NCI-H2227 treated with DMSO at 0.1 percent for 48 hours (cell line): ENCODE data around the gene ZNFX1.

ENCODE experiments used
- DNase-seq: peaks from one replicate; lab custom pipeline; 2025; lab: John Stamatoyannopoulos, UW

ZNFX1 gene

GRCh38 chr20:49278818-49279676 is 1.2 kb upstream of the ZNFX1 start:
- DNase-seq, result no peak

GRCh38 chr20:49277786-49278035 is 146 bp downstream of the ZNFX1 start:
- DNase-seq, result no peak

GRCh38 chr20:49276961-49277785 is 684 bp downstream of the ZNFX1 start:
- DNase-seq, result no peak

GRCh38 chr20:49276161-49276960 is 1.5 kb downstream of the ZNFX1 start:
- peak; percentile 36 for DNase-seq

- DNase-seq, result no peak
Measured at GRCh38 chr20:49275636-49276035, 2.2 kb downstream of the ZNFX1 start.

GRCh38 chr20:49275216-49275615 is 2.6 kb downstream of the ZNFX1 start:
- DNase-seq, result no peak

GRCh38 chr20:49273696-49274277 is 4.1 kb downstream of the ZNFX1 start:
- DNase-seq, result no peak

- DNase-seq, result no peak
Measured at GRCh38 chr20:49272654-49273053, 5.2 kb downstream of the ZNFX1 start.

GRCh38 chr20:49270736-49271135 is 7.1 kb downstream of the ZNFX1 start:
- no peak for DNase-seq

GRCh38 chr20:49270177-49270576 is 7.7 kb downstream of the ZNFX1 start:
- DNase-seq, result no peak

- no peak for DNase-seq
Measured at GRCh38 chr20:49268600-49269365, 9.1 kb downstream of the ZNFX1 start.

- no peak for DNase-seq
Measured at GRCh38 chr20:49267327-49267726, 10.5 kb downstream of the ZNFX1 start.

GRCh38 chr20:49262444-49262843 is 15.4 kb downstream of the ZNFX1 start:
- no peak for DNase-seq

- no peak for DNase-seq
Measured at GRCh38 chr20:49261173-49261572, 16.7 kb downstream of the ZNFX1 start.

- DNase-seq, result no peak
Measured at GRCh38 chr20:49260218-49260617, 17.6 kb downstream of the ZNFX1 start.

- DNase-seq, result no peak
Measured at GRCh38 chr20:49259799-49260198, 18.1 kb downstream of the ZNFX1 start.

- no peak for DNase-seq
Measured at GRCh38 chr20:49259284-49259683, 18.6 kb downstream of the ZNFX1 start.

- no peak for DNase-seq
Measured at GRCh38 chr20:49256261-49256660, 21.6 kb downstream of the ZNFX1 start.

GRCh38 chr20:49252556-49253350 is 25.1 kb downstream of the ZNFX1 start:
- no peak for DNase-seq

GRCh38 chr20:49248879-49249665 is 28.8 kb downstream of the ZNFX1 start:
- DNase-seq, result no peak
